AG08396 (cell line): Measurements from ENCODE around the gene ECSCR.
"Not testable (repeated sequence)": the region's sequence is repeated elsewhere in the genome, so short reads cannot be mapped to it uniquely, and the experiment has no call there.

Source experiments
- DNase-seq: peaks from one replicate; pipeline ENCODE4 v3.0.0; 2012; ENCODE audit warnings: low spot score, mixed read lengths

ECSCR gene

GRCh38 chr5:139462586-139463276, at the start of gene ECSCR:
ECSCR (minus strand) TSS chr5:139462743; CDS start chr5:139462670, 73 bp downstream.
- no peak for DNase-seq

DNA sequence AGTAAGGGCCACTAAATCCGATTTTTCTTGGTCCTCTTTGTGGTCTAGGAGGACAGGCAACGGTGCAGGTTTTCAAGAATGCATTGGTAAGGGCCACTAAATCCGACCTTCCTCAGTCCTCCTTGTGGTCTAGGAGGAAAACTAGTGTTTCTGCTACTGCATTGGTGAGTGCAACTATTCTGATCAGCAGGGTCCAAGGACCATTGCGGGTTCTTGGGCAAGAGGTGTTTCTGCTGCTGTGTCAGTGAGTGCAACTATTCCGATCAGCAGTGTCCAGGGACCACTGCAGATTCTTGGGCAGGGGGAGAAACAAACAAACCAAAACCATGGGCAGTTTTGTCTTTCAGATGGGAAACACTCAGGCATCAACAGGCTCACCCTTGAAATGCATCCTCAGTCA, 42.2 kb upstream of the ECSCR start:
- not testable (repeated sequence) for DNase-seq

DNA sequence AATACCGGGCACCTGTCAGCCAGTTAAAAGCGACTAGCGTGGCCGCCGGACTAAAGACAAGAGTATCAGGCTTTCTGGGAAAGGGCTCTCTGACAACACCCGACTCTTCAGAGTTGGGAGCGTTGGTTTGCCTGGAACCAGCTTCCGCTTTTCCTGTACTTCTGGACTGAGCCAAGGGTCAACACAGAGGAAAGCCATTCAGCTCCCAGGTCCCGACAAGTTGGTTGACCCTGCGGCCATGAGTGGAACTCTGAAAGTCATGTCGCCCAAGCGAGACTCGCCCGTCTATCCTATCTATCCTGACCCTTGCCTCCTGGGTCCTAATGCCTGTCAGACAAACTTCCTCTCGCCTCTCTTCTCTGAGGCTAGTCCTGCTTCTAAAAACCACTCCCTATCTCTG, 41.3 kb upstream of the ECSCR start:
- DNase-seq, result not testable (repeated sequence)

DNA sequence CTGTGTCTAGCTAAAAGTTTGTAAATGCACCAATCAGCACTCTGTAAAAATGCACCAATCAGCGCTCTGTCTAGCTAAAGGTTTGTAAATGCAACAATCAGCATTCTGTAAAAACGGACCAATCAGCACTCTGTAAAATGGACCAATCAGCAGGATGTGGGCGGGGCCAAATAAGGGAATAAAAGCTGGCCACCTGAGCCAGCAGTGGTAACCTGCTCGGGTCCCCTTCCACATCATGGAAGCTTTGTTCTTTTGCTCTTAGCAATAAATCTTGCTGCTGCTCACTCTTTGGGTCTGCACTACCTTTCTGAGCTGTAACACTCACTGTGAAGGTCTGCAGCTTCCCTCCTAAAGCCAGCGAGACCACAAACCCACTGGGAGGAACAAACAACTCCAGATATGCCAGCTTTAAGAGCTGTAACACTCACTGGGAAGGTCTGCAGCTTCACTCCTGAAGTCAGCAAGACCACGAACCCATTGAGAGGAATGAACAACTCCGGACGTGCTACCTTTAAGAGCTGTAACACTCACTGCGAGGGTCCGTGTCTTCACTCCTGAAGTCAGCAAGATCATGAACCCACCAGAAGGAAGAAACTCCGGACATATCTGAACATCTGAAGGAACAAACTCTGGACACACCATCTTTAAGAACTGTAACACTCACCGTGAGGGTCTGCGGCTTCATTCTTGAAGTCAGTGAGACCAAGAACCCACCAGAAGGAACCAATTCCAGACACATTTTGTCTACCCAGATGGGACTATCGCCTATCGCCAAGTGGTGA, 40.7 kb upstream of the ECSCR start:
- DNase-seq, result not testable (repeated sequence)

DNA sequence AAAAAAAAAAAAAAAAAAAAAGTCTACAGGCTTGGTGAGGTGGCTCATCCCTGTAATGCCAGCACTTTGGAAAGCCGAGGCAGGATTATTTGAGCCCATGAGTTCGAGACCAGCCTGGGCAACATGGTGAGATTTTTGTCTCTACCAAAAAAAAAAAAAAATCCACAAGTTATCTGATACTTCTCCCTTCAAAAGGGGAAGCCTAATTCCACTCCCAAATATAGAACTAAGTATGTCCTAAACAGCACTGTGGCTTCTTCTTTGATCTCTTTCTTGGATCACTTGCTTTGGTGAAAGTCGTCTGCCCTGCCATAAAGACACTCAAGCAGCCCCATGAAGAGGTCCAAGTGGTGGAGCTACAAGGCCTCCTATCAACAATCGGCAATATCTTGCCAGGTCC, 38.8 kb upstream of the ECSCR start:
- DNase-seq, result no peak

GRCh38 chr5:139495638-139496435, 33.3 kb upstream of the ECSCR start:
- no peak for DNase-seq

GRCh38 chr5:139494832-139495231, 32.3 kb upstream of the ECSCR start:
- DNase-seq, result no peak

DNA sequence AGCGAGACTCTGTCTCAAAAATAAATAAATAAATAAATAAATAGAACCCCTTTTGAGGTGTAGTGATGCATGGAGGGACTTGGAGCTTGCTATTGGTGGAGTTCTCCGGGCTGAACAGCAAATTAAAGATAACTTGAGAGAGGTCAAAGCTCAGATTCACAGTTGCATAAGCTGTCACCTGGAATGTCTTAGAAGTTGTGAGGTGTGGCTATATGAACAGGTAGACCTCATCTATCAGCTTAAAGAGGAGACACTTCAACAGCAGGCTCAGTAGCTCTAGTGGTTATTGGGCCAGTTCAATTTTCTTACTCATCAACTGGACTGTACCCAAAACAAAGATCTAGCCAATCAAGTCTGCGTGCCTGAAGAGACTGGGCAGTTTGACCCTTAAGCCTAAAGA, 31.7 kb upstream of the ECSCR start:
- no peak for DNase-seq

- DNase-seq, result peak; percentile 51
Observed at GRCh38 chr5:139492700-139493192, 30.2 kb upstream of the ECSCR start.

DNA sequence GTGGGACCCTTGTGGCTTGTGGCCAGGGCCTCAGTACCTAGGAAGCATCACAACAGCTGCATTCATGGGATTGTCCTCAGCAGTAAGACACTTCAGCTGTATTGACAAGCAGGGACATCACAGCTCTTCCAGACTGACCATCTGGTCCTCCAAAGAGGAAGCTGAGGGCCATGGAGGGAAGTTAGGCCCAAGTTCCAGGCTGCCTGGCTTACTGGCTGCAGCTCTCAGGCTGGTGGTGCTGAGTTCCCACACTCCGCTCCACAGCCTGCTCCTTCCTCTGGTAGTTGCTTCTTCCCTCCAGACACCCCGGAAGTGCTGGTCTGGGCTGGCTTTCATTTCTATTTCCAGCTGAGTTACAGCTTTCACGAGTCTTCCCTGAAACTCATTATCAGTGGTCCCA, 25.7 kb upstream of the ECSCR start:
- DNase-seq, result no peak

GRCh38 chr5:139486201-139486600, 23.7 kb upstream of the ECSCR start:
- DNase-seq, result no peak

- not testable (repeated sequence) for DNase-seq
Observed at GRCh38 chr5:139482890-139483208, 20.3 kb upstream of the ECSCR start.

GRCh38 chr5:139482050-139482889, 19.7 kb upstream of the ECSCR start, which contains the start of gene STING1:
STING1 (minus strand) TSS chr5:139482758; CDS start chr5:139481704, 1,054 bp downstream.
- DNase-seq, result peak; percentile 88

- DNase-seq, result no peak
Observed at GRCh38 chr5:139481580-139482049, 19.1 kb upstream of the ECSCR start.

- no peak for DNase-seq
Observed at GRCh38 chr5:139481122-139481533, 18.6 kb upstream of the ECSCR start.

- not testable (repeated sequence) for DNase-seq
Observed at GRCh38 chr5:139479729-139480128, 17.2 kb upstream of the ECSCR start.

- DNase-seq, result not testable (repeated sequence)
Observed at GRCh38 chr5:139478657-139479423, 16.3 kb upstream of the ECSCR start.

- DNase-seq, result no peak
Observed at GRCh38 chr5:139475865-139476617, 13.5 kb upstream of the ECSCR start.

- no peak for DNase-seq
Observed at GRCh38 chr5:139474890-139475791, 12.6 kb upstream of the ECSCR start.
